ENCODE results near the gene NFYC.

DNA sequence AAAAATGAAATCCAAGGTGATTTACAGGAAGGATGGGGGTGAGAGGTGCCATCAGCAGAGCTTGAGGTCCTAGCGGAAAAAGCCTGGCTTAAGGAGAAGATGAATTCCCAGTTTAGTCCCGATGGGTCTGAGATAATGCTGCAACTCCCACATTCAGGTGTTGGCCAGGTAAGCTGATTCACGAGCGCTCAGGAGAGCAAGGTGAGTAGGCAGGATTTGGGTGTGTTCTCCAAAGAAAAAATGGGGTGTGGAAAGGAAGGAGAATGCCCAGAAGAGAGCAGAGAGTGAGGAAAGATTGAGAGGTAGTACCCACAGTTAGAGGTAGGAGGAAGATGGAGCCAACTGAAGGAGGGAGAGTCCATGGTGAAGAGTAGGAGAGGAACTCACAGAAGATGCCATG, 38.5 kb upstream of the NFYC start:
- TF ChIP-seq, protein P1, sequence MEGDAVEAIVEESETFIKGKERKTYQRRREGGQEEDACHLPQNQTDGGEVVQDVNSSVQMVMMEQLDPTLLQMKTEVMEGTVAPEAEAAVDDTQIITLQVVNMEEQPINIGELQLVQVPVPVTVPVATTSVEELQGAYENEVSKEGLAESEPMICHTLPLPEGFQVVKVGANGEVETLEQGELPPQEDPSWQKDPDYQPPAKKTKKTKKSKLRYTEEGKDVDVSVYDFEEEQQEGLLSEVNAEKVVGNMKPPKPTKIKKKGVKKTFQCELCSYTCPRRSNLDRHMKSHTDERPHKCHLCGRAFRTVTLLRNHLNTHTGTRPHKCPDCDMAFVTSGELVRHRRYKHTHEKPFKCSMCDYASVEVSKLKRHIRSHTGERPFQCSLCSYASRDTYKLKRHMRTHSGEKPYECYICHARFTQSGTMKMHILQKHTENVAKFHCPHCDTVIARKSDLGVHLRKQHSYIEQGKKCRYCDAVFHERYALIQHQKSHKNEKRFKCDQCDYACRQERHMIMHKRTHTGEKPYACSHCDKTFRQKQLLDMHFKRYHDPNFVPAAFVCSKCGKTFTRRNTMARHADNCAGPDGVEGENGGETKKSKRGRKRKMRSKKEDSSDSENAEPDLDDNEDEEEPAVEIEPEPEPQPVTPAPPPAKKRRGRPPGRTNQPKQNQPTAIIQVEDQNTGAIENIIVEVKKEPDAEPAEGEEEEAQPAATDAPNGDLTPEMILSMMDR (conservative IDR thresholded peaks at IDR 0.05 in 1 of 2, IDR thresholded peaks at IDR 0.05 in 1 of 2; ENCODE audit: extremely low read depth in 1 of 2, insufficient read depth in 1 of 2, low read depth in 1 of 2, low read length in 2 of 2), result no peak
- TF ChIP-seq EZH2 (IDR thresholded peaks at IDR 0.05; ENCODE audit: borderline replicate concordance, low read length), result no peak
